ENCODE results near the gene AADACL4.

DNA sequence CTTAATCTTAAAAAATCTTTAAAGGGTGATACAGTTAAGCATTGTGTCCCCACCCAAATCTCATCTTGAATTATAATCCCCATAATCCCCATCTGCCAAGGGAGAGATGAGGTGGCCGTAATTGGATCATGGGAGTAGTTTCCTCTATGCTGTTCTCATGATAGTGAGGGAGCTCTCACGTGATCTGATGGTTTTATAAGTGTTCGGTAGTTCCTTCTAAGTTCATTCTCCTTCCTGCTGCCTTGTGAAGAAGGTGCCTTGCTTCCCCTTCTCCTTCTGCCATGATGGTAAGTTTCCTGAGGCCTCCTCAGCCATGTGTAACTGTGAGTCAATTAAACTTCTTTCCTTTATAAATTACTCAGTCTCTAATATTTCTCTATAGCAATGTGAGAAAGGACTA lies 36.6 kb upstream of the AADACL4 start:
- no peak for TF ChIP-seq POLR2A (IDR thresholded peaks at IDR 0.05)
- TF ChIP-seq, protein P1, sequence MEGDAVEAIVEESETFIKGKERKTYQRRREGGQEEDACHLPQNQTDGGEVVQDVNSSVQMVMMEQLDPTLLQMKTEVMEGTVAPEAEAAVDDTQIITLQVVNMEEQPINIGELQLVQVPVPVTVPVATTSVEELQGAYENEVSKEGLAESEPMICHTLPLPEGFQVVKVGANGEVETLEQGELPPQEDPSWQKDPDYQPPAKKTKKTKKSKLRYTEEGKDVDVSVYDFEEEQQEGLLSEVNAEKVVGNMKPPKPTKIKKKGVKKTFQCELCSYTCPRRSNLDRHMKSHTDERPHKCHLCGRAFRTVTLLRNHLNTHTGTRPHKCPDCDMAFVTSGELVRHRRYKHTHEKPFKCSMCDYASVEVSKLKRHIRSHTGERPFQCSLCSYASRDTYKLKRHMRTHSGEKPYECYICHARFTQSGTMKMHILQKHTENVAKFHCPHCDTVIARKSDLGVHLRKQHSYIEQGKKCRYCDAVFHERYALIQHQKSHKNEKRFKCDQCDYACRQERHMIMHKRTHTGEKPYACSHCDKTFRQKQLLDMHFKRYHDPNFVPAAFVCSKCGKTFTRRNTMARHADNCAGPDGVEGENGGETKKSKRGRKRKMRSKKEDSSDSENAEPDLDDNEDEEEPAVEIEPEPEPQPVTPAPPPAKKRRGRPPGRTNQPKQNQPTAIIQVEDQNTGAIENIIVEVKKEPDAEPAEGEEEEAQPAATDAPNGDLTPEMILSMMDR (IDR thresholded peaks at IDR 0.05), result no peak

Data from gastroesophageal sphincter (tissue), 3 donors.